Left lung (tissue), 10 donors: ENCODE measurements around the gene AGPAT3. TPM values are rescaled to one million over a fixed set of nuclear protein-coding genes. Genes with fewer than 3 reads are reported as not detected.
A peak's percentile ranks its signal among the peaks of the same experiment; 100 is the strongest.

Source experiments
- ATAC-seq: fragments of 200-7000 bp; cut with Tn5 transposase; one replicate; pipeline ENCODE4 v1.9.1; 2020; ENCODE audit warnings: moderate library complexity
- DNase-seq, 4 donors: peaks; one replicate each; pipeline ENCODE4 v3.0.0-alpha.2; 2013 to 2020
- H3K27ac ChIP-seq, 2 donors: fragments of 200-600 bp; sonication (generic) in 1 of 2; one replicate each; pipeline versions ENCODE4 v1.5.0 to v1.8.0; 2020 to 2021
- H3K27me3 ChIP-seq, 2 donors: fragments of 200-600 bp; sonication (generic) in 1 of 2; one replicate each; pipeline versions ENCODE4 v1.5.0 to v1.8.0; 2020 to 2021
- H3K36me3 ChIP-seq, 2 donors: fragments of 200-600 bp; sonication (generic) in 1 of 2; one replicate each; pipeline versions ENCODE4 v1.5.0 to v1.8.0; 2020 to 2021
- H3K4me1 ChIP-seq, 2 donors: fragments of 200-600 bp; one replicate each; pipeline ENCODE4 v1.8.0; 2021
- H3K4me3 ChIP-seq, 2 donors: fragments of 200-600 bp; sonication (generic) in 1 of 2; one replicate each; pipeline versions ENCODE4 v1.5.0 to v1.8.0; 2020 to 2021; ENCODE audit warnings: mild to moderate bottlenecking in 1 of 2
- H3K9me3 ChIP-seq, 2 donors: fragments of 200-600 bp; sonication (generic) in 1 of 2; one replicate each; pipeline versions ENCODE4 v1.5.0 to v1.8.0; 2020 to 2021
- intact Hi-C, 2 donors: fragments of 100-400 bp; cut with DNase I; formaldehyde crosslinking; loops; one replicate each; pipeline versions ENCODE4 v1.11.2 to v1.14.2; 2022
- polyA plus RNA-seq, 6 donors: library from polyadenylated mRNA; unstranded; fragments of 120-200 nt; gene quantifications; one replicate each; pipeline ENCODE4 v1.2.1, GENCODE V29; 2013; ENCODE audit not compliant: insufficient read length in 6 of 6
- total RNA-seq, 2 donors: library from RNA; stranded (reverse); fragmentation: NEBNext Ultra II Directional; extraction: Animal tissue kit (Norgen Biotek cat#: 25700); gene quantifications; one replicate each; pipeline ENCODE4 v1.2.1, GENCODE V29; 2021
- TF ChIP-seq, protein P1 (sequence below), 2 donors: fragments of 200-600 bp; sonication (generic) in 1 of 2; IDR thresholded peaks; one replicate each; pipeline versions ENCODE4 v1.5.0 to v1.8.0; 2021; ENCODE audit warnings: antibody characterized with exemption in 2 of 2
- donor health status: DM: no; HTN: yes; CAD: no.
- donor health status: DM: no; HTN: no; CAD: no.

The AGPAT3 gene
- total and polyA plus RNA-seq, 8 donors, result 37.4 to 111 (median 42.8) TPM

DNA sequence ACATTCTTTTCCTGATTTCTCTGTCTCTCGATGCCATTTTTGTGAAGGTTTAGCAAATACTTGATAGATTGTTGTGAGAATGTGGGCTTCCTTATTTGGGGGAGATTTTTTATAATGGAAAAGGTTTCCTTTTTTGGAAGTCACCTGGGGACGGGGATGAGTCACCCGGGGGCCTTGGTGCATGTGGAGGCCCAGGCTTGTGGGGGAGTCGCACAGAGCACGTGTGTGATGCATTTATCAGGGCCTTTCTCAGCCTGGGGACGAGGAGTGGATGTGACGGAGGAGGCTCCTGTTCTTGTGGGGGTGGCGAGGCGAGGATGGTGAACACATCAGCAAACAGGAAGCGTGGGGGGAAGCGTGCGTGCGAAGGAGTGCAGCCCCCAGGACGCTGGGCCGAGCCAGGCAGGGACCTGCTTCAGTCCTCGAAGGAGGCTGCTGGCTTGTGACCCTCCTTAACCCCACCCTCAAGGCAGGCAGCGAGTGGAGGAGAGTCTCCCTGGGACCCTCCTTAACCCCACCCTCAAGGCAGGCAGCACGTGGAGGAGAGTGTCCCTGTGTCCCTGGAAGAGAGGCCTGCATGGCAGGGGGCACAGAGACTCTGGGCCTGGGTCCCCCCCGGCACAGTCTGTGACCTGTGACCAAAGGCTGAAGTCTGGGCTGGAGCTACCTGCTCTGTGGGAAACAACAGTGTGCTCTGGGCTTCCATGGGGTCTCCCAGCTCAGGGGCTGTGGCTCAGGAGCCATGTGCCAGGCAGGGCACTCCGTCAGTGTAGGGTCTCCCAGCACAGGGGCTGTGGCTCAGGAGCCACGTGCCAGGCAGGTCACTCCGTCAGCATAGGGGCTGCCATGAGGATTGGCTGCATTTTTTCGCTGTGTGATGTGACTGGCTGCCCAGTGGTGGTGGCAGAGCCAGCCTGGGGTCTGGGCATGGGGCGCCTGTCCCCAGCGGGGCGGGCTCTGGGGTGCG is 57.2 kb downstream of the AGPAT3 start:
- Histone ChIP-seq H3K36me3 (peaks cover 0 to 16% of the 10 kb centered on the region in 2 donors), H3K9me3 (no peaks in the 10 kb centered on the region), H3K4me3 (no peak overlapping the region), H3K4me1 (peaks cover 0 to 39% of the 10 kb centered on the region in 2 donors), H3K27me3 (no peaks in the 10 kb centered on the region), H3K27ac (no peak overlapping the region)
- DNase-seq, result peak in 1 of 4 donors; percentile 48
- intact Hi-C loops, result no loop called here
- TF ChIP-seq, protein P1, sequence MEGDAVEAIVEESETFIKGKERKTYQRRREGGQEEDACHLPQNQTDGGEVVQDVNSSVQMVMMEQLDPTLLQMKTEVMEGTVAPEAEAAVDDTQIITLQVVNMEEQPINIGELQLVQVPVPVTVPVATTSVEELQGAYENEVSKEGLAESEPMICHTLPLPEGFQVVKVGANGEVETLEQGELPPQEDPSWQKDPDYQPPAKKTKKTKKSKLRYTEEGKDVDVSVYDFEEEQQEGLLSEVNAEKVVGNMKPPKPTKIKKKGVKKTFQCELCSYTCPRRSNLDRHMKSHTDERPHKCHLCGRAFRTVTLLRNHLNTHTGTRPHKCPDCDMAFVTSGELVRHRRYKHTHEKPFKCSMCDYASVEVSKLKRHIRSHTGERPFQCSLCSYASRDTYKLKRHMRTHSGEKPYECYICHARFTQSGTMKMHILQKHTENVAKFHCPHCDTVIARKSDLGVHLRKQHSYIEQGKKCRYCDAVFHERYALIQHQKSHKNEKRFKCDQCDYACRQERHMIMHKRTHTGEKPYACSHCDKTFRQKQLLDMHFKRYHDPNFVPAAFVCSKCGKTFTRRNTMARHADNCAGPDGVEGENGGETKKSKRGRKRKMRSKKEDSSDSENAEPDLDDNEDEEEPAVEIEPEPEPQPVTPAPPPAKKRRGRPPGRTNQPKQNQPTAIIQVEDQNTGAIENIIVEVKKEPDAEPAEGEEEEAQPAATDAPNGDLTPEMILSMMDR (IDR thresholded peaks at IDR 0.05), result no peak
- no peak for ATAC-seq

DNA sequence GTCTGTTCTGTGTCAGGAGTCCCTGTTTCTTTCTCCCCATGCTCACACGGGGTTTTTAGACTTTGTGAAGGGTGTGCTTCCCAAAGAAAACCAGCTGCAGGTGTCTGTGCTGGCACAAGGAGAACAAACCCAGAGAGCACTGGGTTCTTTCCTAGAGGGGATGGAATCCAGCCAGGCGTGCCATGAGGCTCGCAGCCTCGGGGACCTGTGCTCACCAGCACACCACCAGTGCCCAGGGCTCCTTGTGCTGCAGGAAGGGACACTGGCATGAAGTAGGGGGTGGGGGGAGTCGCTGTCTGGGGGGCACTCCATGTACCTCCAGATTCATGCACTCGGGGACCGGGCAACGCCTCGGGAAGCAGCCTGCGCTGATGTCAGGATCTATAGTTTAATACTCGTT is 57.9 kb downstream of the AGPAT3 start:
- Histone ChIP-seq H3K4me1 (peaks cover 0 to 45% of the 10 kb centered on the region in 2 donors), H3K27ac (no peak overlapping the region), H3K27me3 (no peaks in the 10 kb centered on the region), H3K36me3 (peaks cover 0 to 16% of the 10 kb centered on the region in 2 donors), H3K9me3 (no peaks in the 10 kb centered on the region), H3K4me3 (no peak overlapping the region)
- TF ChIP-seq, protein P1 (IDR thresholded peaks at IDR 0.05), result no peak
- DNase-seq (peak in 1 of 4 donors; percentile 41), ATAC-seq (no peak)
- intact Hi-C loops, result no loop called here

DNA sequence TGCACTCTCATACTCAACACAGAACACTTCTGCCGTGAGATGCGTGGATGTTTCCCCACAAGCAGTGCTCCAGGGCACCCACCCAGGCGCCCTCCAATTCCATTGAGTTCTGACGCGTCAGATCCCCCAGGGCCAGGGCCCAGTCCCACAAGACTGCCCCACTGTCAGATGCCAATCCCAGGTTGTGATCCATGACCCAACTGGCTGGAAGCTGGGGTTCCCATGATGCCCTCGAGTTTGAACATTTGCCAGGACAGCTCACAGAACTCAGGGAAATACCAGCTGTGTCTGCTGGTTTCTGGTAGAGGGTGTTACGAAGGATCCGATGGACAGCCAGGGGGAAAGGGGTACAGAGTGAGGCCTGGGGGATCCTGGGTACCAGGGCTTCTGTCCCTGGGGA is 58.4 kb downstream of the AGPAT3 start:
- Histone ChIP-seq H3K27ac (no peak overlapping the region), H3K4me1 (peaks cover 0 to 46% of the 10 kb centered on the region in 2 donors), H3K9me3 (no peaks in the 10 kb centered on the region), H3K4me3 (no peak overlapping the region), H3K36me3 (peaks cover 0 to 20% of the 10 kb centered on the region in 2 donors), H3K27me3 (no peaks in the 10 kb centered on the region)
- TF ChIP-seq, protein P1 (IDR thresholded peaks at IDR 0.05), result no peak
- ATAC-seq (no peak), DNase-seq (peak in 1 of 4 donors; percentile 20)
- intact Hi-C loops, result no loop called here

DNA sequence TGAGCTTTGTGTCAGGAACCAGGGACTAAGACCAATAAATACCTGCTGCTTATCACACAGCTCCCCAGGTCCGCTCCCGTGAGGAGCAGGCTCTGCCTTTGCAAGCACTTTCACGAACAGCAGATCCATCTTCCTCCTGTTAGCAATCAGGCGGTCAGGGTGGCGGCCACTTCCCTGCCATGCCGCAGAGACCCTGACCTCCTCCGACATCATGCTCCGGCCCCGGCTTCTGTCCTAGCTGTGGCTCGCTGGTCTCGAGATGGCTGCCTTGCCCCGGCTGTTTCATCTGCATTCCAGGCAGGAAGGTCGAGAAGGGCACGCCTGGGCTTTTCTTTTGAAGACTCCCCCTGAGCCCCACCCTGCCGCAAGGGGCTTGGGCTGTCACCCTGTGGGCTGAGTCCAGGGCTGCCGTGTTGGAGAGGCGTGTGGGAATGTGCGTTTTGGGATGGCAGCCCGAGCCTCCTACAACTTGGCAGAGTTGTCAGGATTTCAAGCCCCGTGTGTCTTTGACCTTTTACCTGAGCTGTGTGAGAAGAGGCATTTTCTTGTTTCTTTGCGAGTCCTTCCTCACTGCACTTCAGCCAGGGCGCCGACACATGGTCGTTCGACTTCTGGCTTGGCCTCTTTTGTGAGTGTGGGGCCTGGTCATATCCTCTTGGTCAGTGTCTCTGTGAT is 59.5 kb downstream of the AGPAT3 start:
- H3K4me3 ChIP-seq, result no peak overlapping the region
- peaks cover 0 to 32% of the 10 kb centered on the region in 2 donors for H3K36me3 ChIP-seq
- H3K4me1 ChIP-seq, result peaks cover 0 to 39% of the 10 kb centered on the region in 2 donors
- DNase-seq (peak in 1 of 4 donors; percentile 61), ATAC-seq (no peak)
- TF ChIP-seq, protein P1 (IDR thresholded peaks at IDR 0.05), result no peak
- intact Hi-C loops, result no loop called here
- H3K27ac ChIP-seq, result no peak overlapping the region
- no peaks in the 10 kb centered on the region for H3K27me3 ChIP-seq
- no peaks in the 10 kb centered on the region for H3K9me3 ChIP-seq

DNA sequence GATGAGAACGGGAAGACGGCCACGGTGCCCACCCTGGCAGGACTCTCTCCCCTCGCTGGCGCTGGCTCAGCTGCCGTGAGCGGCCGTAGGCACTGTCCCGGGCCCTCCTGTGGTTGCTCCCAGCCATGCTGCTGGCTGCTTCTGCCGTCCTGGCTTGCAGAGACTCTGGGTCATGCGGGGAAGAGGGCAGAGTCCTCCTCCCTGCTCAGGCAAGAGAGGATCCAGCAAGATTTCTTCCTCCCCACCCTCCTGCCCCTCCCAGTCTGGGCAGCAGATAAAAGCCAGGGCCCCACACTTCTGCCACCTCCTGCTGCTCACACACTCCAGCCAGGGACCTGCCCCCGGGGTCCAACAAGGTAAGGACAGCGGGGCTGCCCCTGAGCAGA is 60.1 kb downstream of the AGPAT3 start:
- Histone ChIP-seq H3K27me3 (no peaks in the 10 kb centered on the region), H3K4me1 (peaks cover 0 to 39% of the 10 kb centered on the region in 2 donors), H3K27ac (no peak overlapping the region), H3K36me3 (peaks cover 0 to 37% of the 10 kb centered on the region in 2 donors), H3K4me3 (no peak overlapping the region), H3K9me3 (no peaks in the 10 kb centered on the region)
- intact Hi-C loops, result no loop called here
- DNase-seq (peak in 1 of 4 donors; percentile 74), ATAC-seq (peak; percentile 34)
- TF ChIP-seq, protein P1 (IDR thresholded peaks at IDR 0.05), result no peak
